GM10847 (cell line): ENCODE measurements around the gene MMP14.

Experiments
- POLR2A ChIP-seq: IDR thresholded peaks from 2 replicates; pipeline ENCODE4 v1.6.1; 2011; ENCODE audit not compliant: insufficient read length; ENCODE audit errors: extremely low read depth

The MMP14 gene

DNA sequence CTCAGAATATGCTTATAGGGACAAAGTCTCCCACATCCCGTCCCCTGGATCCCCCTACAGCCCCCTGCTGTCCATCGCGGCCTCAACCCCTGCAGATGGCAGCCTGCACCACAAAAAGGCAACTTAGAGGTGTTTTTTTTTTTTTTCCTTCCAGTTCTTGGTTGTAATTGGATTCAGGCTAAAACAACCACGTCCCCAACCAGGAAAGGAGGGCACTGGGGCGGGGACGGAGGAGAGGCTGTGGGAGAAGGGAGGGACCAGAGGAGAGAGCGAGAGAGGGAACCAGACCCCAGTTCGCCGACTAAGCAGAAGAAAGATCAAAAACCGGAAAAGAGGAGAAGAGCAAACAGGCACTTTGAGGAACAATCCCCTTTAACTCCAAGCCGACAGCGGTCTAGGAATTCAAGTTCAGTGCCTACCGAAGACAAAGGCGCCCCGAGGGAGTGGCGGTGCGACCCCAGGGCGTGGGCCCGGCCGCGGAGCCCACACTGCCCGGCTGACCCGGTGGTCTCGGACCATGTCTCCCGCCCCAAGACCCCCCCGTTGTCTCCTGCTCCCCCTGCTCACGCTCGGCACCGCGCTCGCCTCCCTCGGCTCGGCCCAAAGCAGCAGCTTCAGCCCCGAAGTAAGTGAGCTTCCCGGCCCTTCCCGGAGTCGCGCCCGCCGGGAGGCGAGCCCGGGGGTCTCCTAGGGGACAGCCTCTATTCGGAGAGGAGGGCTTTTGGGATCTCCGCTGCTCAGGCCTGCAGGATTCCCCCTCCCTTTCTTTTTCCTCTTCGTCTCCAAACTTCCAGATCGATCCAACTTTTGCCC is at the start of gene MMP14:
TSS of gene MMP14 (plus strand) at position 285 of the 813 bp plus-strand sequence. CDS start at position 518, 233 bp downstream.
- TF ChIP-seq POLR2A: no peak

- no peak for TF ChIP-seq POLR2A
Observed at GRCh38 chr14:22786685-22787084, 49.7 kb upstream of the MMP14 start.

DNA sequence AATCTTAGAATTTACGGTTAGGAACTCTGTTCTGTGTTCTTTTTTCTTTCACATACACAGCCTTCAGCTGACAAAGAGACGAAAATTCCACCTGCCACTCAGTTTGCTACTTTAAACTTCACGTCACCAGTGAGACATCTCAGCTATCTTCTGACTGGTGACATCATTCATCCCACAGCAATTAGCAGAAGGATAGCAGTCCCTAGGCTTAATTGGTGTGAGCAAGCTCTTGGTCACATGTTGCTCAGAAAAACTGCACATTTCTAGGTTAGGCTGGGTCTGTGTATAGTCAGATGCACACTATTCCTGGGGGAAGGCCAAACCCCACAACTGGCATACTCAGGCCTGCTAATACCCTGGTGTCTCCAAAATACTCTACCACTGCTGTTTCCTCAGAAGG is 45.1 kb upstream of the MMP14 start:
- TF ChIP-seq POLR2A: no peak

- no peak for TF ChIP-seq POLR2A
Observed at GRCh38 chr14:22792158-22792557, 44.2 kb upstream of the MMP14 start.

- TF ChIP-seq POLR2A: no peak
Observed at GRCh38 chr14:22793976-22794375, 42.4 kb upstream of the MMP14 start.

- TF ChIP-seq POLR2A: no peak
Observed at GRCh38 chr14:22794551-22794951, 41.8 kb upstream of the MMP14 start.

- TF ChIP-seq POLR2A: no peak
Observed at GRCh38 chr14:22796087-22796707, 40.2 kb upstream of the MMP14 start.

GRCh38 chr14:22797017-22797917 is 39.1 kb upstream of the MMP14 start:
- no peak for TF ChIP-seq POLR2A

DNA sequence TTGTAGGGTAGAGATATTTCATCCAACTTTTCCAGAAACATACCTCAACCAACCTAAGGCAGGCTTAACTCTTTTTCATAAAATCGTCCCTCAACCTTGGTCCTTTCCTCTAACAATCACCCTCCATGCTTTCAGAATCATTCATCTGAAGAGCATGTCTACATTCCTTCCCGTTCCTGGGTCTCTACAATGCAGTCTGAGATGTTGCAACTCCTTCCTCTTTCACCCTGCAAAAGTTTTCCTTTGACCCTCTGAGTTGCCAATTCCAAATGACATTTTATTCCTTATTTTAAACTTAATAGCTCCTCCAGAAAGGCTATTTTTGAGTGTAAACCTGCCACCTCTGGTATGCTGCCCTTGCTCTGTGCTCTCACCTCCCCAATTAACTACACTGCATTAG is 37.9 kb upstream of the MMP14 start:
- no peak for TF ChIP-seq POLR2A

- no peak for TF ChIP-seq POLR2A
Observed at GRCh38 chr14:22800346-22800745, 36.0 kb upstream of the MMP14 start.

GRCh38 chr14:22801716-22802115 is 34.7 kb upstream of the MMP14 start:
- TF ChIP-seq POLR2A: no peak

GRCh38 chr14:22802860-22803686 is 33.3 kb upstream of the MMP14 start:
- TF ChIP-seq POLR2A: no peak

GRCh38 chr14:22803687-22803974 is 32.8 kb upstream of the MMP14 start:
- no peak for TF ChIP-seq POLR2A

- no peak for TF ChIP-seq POLR2A
Observed at GRCh38 chr14:22807432-22808087, 28.8 kb upstream of the MMP14 start.
